Colonic mucosa (tissue), 4 donors: ENCODE results near the gene MYPOP. TPM values are rescaled to one million over a fixed set of nuclear protein-coding genes. Genes with fewer than 3 reads are reported as not detected.
"Not testable (repeated sequence)": the region's sequence is repeated elsewhere in the genome, so short reads cannot be mapped to it uniquely, and the experiment has no call there.

Experiments
- DNase-seq: peaks from one replicate; pipeline ENCODE4 v3.0.0-alpha.2; 2020
- H3K27ac ChIP-seq: fragments of 200-600 bp; one replicate; pipeline ENCODE4 v1.8.0; 2021
- H3K27me3 ChIP-seq: fragments of 200-600 bp; one replicate; pipeline ENCODE4 v1.8.0; 2021
- H3K36me3 ChIP-seq: fragments of 200-600 bp; one replicate; pipeline ENCODE4 v1.8.0; 2021
- H3K4me1 ChIP-seq: fragments of 200-600 bp; one replicate; pipeline ENCODE4 v1.8.0; 2021; ENCODE audit warnings: mild to moderate bottlenecking
- H3K4me3 ChIP-seq: fragments of 200-600 bp; one replicate; pipeline ENCODE4 v1.8.0; 2021
- H3K9ac ChIP-seq, 2 donors: one replicate each; pipeline ENCODE4 v1.7.0; 2013; ENCODE audit warnings: control low read depth in 2 of 2, low read depth in 2 of 2, low read length in 2 of 2
- H3K9me3 ChIP-seq: fragments of 200-600 bp; one replicate; pipeline ENCODE4 v1.8.0; 2021
- CTCF ChIP-seq: fragments of 200-600 bp; IDR thresholded peaks from one replicate; pipeline ENCODE4 v1.8.0; 2022; ENCODE audit warnings: antibody characterized with exemption, mild to moderate bottlenecking
- intact Hi-C: fragments of 100-400 bp; cut with DNase I; formaldehyde crosslinking; loops from one replicate; pipeline ENCODE4 v1.14.1; 2022
- total RNA-seq, 2 donors: library from RNA; stranded (reverse); fragmentation: NEBNext Ultra II Directional in 1 of 2; extraction: Animal tissue kit (Norgen Biotek cat#: 25700) in 1 of 2; gene quantifications; one replicate each; pipeline ENCODE4 v1.2.1, GENCODE V29; 2021
- donor health status: healthy.
- donor health status: DM: no; HTN: no; CAD: no.
- donor health status: DM: no; HTN: no; CAD: no.

MYPOP gene
- total RNA-seq, 2 donors from 2014 or later = 8.9 to 9.0 TPM

- Histone ChIP-seq H3K9me3 (no peaks in the 10 kb centered on the region), H3K36me3 (no peaks in the 10 kb centered on the region), H3K27ac (no peak overlapping the region), H3K27me3 (no peaks in the 10 kb centered on the region), H3K4me1 (peaks cover 11% of the 10 kb centered on the region), H3K4me3 (no peak overlapping the region), H3K9ac (no peak overlapping the region)
- no peak for TF ChIP-seq CTCF
- DNase-seq = no peak
- intact Hi-C loops = no loop called here
These were observed 2.4 kb downstream of the MYPOP start for GRCh38 chr19:45899919-45900589.

DNA sequence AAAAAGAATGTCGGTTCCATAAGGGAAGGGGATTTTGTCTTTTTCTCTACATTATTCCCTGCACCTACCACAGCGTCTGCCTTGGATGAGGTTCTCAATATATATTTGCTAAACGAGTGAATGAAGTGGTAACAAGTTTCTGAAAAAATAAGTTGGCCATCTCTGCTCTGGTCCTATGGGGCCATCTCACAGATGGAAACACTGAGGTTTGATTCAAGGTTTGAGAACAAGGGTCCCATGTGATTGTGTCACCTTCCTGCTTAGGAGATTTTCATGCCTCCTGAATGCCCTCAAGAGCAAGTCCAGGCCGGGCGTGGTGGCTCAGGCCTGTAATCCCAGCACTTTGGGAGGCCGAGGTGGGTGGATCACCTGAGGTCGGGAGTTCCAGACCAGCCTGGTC is 3.2 kb downstream of the MYPOP start:
- H3K9me3 ChIP-seq = no peaks in the 10 kb centered on the region
- peaks cover 11% of the 10 kb centered on the region for H3K4me1 ChIP-seq
- H3K27me3 ChIP-seq = no peaks in the 10 kb centered on the region
- H3K9ac ChIP-seq = no peak overlapping the region
- TF ChIP-seq CTCF = no peak
- no peak overlapping the region for H3K27ac ChIP-seq
- no peaks in the 10 kb centered on the region for H3K36me3 ChIP-seq
- intact Hi-C loops = no loop called here
- no peak overlapping the region for H3K4me3 ChIP-seq
- no peak for DNase-seq

DNA sequence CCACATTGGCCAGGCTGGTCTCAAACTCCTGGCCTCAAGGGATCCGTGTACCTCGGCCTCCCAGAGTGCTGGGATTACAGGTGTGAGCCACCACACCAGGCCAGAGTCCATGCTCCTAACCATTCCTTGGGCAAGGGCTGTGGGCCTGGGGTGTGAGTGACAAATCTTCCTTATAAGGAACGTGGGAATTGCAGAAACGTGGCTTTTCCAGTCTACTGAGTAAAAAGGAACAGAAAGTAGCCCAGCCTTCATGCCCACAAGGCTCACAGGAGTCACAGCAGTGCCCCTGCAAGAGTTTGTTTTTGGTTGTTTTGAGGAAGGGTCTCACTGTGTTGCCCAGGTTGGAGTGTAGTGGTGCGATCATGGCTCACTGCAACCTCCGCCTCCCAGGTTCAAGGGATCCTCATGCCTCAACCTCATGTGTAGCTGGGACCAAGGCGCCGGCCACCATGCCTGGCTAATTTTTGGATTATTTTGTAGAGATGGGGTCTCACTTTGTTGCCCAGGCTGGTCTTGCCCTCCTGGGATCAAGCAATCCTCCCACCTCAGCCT is 5.1 kb downstream of the MYPOP start:
- DNase-seq = no peak
- H3K9ac ChIP-seq = no peak overlapping the region
- no peak overlapping the region for H3K4me3 ChIP-seq
- H3K9me3 ChIP-seq = no peaks in the 10 kb centered on the region
- H3K27ac ChIP-seq = no peak overlapping the region
- H3K4me1 ChIP-seq = peaks cover 6% of the 10 kb centered on the region
- intact Hi-C loops = no loop called here
- H3K36me3 ChIP-seq = no peaks in the 10 kb centered on the region
- no peak for TF ChIP-seq CTCF
- no peaks in the 10 kb centered on the region for H3K27me3 ChIP-seq

- DNase-seq, H3K27ac ChIP-seq, intact Hi-C loops: not testable (repeated sequence)
These were observed 6.3 kb downstream of the MYPOP start for GRCh38 chr19:45895983-45896599.

GRCh38 chr19:45895519-45895972 is 6.9 kb downstream of the MYPOP start:
- TF ChIP-seq CTCF = no peak
- intact Hi-C loops = no loop called here
- Histone ChIP-seq H3K36me3 (no peaks in the 10 kb centered on the region), H3K9me3 (no peaks in the 10 kb centered on the region), H3K27me3 (no peaks in the 10 kb centered on the region), H3K27ac (no peak overlapping the region), H3K4me3 (no peak overlapping the region), H3K9ac (no peak overlapping the region), H3K4me1 (no peaks in the 10 kb centered on the region)
- no peak for DNase-seq

More at GRCh38 chr19:45895983-45896599, 6.3 kb downstream of the MYPOP start:
- not testable (repeated sequence) for H3K4me3 ChIP-seq, H3K36me3 ChIP-seq, H3K27me3 ChIP-seq, H3K9ac ChIP-seq, H3K4me1 ChIP-seq, H3K9me3 ChIP-seq

DNA sequence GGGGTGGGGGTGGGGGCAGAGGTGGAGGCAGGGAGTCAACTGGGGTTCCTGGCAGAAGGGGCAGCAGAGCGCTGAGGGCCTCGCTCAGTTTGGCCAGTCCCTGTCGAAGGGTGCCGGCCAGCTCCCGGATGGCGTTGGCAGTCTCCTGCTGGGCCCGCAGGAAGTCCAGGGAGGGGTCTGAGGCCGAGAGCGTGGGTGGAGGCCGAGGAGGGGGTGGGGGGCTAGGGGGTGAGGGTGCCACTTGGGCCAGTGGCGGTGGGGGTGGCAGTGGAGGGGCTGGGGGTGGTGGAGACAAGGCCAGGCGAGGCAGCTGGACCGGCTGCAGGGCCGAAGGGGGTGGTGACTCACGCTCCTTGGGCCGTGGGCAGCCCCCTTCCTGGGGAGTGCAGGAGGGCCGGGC is 11.5 kb downstream of the MYPOP start:
- no peaks in the 10 kb centered on the region for H3K9me3 ChIP-seq
- H3K27ac ChIP-seq = no peak overlapping the region
- H3K9ac ChIP-seq = no peak overlapping the region
- H3K4me3 ChIP-seq = no peak overlapping the region
- H3K36me3 ChIP-seq = no peaks in the 10 kb centered on the region
- no peak for DNase-seq
- H3K27me3 ChIP-seq = no peaks in the 10 kb centered on the region
- intact Hi-C loops = no loop called here
- peaks cover 3% of the 10 kb centered on the region for H3K4me1 ChIP-seq
- TF ChIP-seq CTCF = no peak
